ENCODE results near the gene SNRPD3. TPM values are rescaled to one million over a fixed set of nuclear protein-coding genes. Genes with fewer than 3 reads are reported as not detected.
A peak's percentile ranks its signal among the peaks of the same experiment; 100 is the strongest.

SNRPD3 gene
- total and polyA plus RNA-seq, 9 of the 15 experiments (the other 6 are each of a cell fraction or from before 2014, with no cell fraction given) = 131 to 366 (median 274) TPM

GRCh38 chr22:24510637-24511625 is 44.9 kb upstream of the SNRPD3 start (continued):
- TF ChIP-seq BACH1 (tag; IDR thresholded peaks at IDR 0.05) = peak; percentile 90
- TF ChIP-seq TEAD2 (tag; IDR thresholded peaks at IDR 0.05) = no peak
- TF ChIP-seq HSF4 (CRISPR knock-in tag; IDR thresholded peaks at IDR 0.05; ENCODE audit: borderline replicate concordance) = no peak
- TF ChIP-seq HES1 (IDR thresholded peaks at IDR 0.05; ENCODE audit: low read depth) = 0 out of 2 replicates have a peak, but pooled peaks have one; percentile 7
- TF ChIP-seq, protein P1, sequence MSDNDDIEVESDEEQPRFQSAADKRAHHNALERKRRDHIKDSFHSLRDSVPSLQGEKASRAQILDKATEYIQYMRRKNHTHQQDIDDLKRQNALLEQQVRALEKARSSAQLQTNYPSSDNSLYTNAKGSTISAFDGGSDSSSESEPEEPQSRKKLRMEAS (CRISPR knock-in tag; IDR thresholded peaks at IDR 0.05) = no peak
- TF ChIP-seq DPF2 (IDR thresholded peaks at IDR 0.05) = peak; percentile 53; the same call in 1 of the 2 replicates
- TF ChIP-seq CREB3L1 (IDR thresholded peaks at IDR 0.05; ENCODE audit: borderline replicate concordance, low read depth) = no peak
- TF ChIP-seq ILF3 (IDR thresholded peaks at IDR 0.05; ENCODE audit: borderline replicate concordance) = no peak
- TF ChIP-seq TFAP4 (CRISPR knock-in tag; IDR thresholded peaks at IDR 0.05; ENCODE audit: borderline replicate concordance) = peak; percentile 55; the same call in 1 of the 2 replicates
- TF ChIP-seq RNF2 (IDR thresholded peaks at IDR 0.05) = peak; percentile 31; the same call in 1 of the 2 replicates
- peak; percentile 42 for TF ChIP-seq ARID1B (IDR thresholded peaks at IDR 0.05)
- peak in 1 of 2 experiments; percentile 27; a peak in 1 of 4 replicates for TF ChIP-seq TEAD1 (CRISPR knock-in tag; IDR thresholded peaks at IDR 0.05)
- TF ChIP-seq ATF3 (IDR thresholded peaks at IDR 0.05) = peak; percentile 52; the same call in 1 of the 2 replicates
- TF ChIP-seq ATF3 (CRISPR knock-in tag; conservative IDR thresholded peaks at IDR 0.05) = no peak
- TF ChIP-seq, protein P2, sequence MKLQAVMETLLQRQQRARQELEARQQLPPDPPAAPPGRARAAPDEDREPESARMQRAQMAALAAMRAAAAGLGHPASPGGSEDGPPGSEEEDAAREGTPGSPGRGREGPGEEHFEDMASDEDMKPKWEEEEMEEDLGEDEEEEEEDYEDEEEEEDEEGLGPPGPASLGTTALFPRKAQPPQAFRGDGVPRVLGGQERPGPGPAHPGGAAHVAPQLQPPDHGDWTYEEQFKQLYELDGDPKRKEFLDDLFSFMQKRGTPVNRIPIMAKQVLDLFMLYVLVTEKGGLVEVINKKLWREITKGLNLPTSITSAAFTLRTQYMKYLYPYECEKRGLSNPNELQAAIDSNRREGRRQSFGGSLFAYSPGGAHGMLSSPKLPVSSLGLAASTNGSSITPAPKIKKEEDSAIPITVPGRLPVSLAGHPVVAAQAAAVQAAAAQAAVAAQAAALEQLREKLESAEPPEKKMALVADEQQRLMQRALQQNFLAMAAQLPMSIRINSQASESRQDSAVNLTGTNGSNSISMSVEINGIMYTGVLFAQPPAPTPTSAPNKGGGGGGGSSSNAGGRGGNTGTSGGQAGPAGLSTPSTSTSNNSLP (IDR thresholded peaks at IDR 0.05; ENCODE audit: borderline replicate concordance, low read depth, low read length) = no peak
- TF ChIP-seq MAFG (tag; conservative IDR thresholded peaks at IDR 0.05) = peak; percentile 99
- TF ChIP-seq ZNF384 (IDR thresholded peaks at IDR 0.05; ENCODE audit: low read depth, low read length) = peak; percentile 63
- TF ChIP-seq ZNF707 (CRISPR knock-in tag; conservative IDR thresholded peaks at IDR 0.05) = no peak
- no peak for TF ChIP-seq BRD4 (IDR thresholded peaks at IDR 0.05)
